Measurements from ENCODE around the gene RAPGEF3. TPM values are rescaled to one million over a fixed set of nuclear protein-coding genes. Genes with fewer than 3 reads are reported as not detected.
A peak's percentile ranks its signal among the peaks of the same experiment; 100 is the strongest.

RAPGEF3 gene
- total and polyA plus RNA-seq, 9 of the 15 experiments (the other 6 are each of a cell fraction or from before 2014, with no cell fraction given) = 0.03 to 0.78 (median 0.37) TPM; not detected in 1

GRCh38 chr12:47772738-47773061, 14.0 kb upstream of the RAPGEF3 start:
- FAIRE-seq = no peak
- H3K9me3 ChIP-seq (replicated peaks; ENCODE audit: control insufficient read depth, insufficient read depth, low read depth, low read length) = no peaks in the 10 kb centered on the region
- peak overlapping the region; percentile 92 for H2AFZ ChIP-seq (ENCODE audit: low read depth, low read length)
- TSS peak; percentile 91 for BruUV-seq (replicated peaks)
- H3K36me3 ChIP-seq (ENCODE audit: control insufficient read depth, insufficient read depth, low read length) = peaks cover 6% of the 10 kb centered on the region; the same call in 1 of the 3 replicates
- peak overlapping the region; percentile 65 to 95 for H3K9ac ChIP-seq (ENCODE audit: insufficient read depth in 1 of 2, low read depth in 2 of 2, low read length in 2 of 2)
- H4K20me1 ChIP-seq (replicated peaks; ENCODE audit: control insufficient read depth, insufficient read depth, low read length) = no peaks in the 10 kb centered on the region
- no peak for DNase-seq (ENCODE audit: extremely low read depth in 1 of 4, low spot score in 3 of 4)
- peak overlapping the region; percentile 83 for H3K4me3 ChIP-seq
- POLR2A ChIA-PET = interaction anchor here (1.0 to 1.3 kb wide), 3 partner anchors 10 to 57 kb away, joined by 3 to 8 read pairs (median 4); no protein-coding TSS in a partner anchor
- intact Hi-C loops (cut with micrococcal nuclease) = no loop called here
- in situ Hi-C loops (cut with MboI) = loop anchor here (10.0 kb wide), 1 partner anchor 58 kb away; no protein-coding TSS in a partner anchor
- H3K79me2 ChIP-seq (ENCODE audit: control insufficient read depth, insufficient read depth, low read length) = peaks cover 47% of the 10 kb centered on the region
- peak overlapping the region; percentile 76 for H3K4me2 ChIP-seq (ENCODE audit: insufficient read depth, low read length)
- peaks cover 5% of the 10 kb centered on the region for H3K9me1 ChIP-seq (ENCODE audit: control insufficient read depth, insufficient read depth, low read length)
- no peaks in the 10 kb centered on the region for H3K27me3 ChIP-seq (ENCODE audit: control insufficient read depth in 2 of 2, insufficient read depth in 2 of 2, low read length in 2 of 2)
- peaks cover 51 to 64% of the 10 kb centered on the region in 2 experiments for H3K4me1 ChIP-seq (replicated peaks in 1 of 2; ENCODE audit: control insufficient read depth in 2 of 2, insufficient read depth in 2 of 2, low read length in 2 of 2)
- ATAC-seq = no peak
- WGBS (ENCODE audit: insufficient coverage, low coverage, missing lambda C conversion rate) = 5% methylated on average over 17 of the region's 17 CpGs
- peak overlapping the region; percentile 57 for H3K27ac ChIP-seq (ENCODE audit: extremely low read depth, low read depth, low read length)
- CTCF ChIA-PET (ENCODE audit: low intra/inter-chr PET ratio) = interaction anchor here (0.6 to 2.8 kb wide), 3 partner anchors 30 to 65 kb away, joined by 3 to 17 read pairs (median 5); no protein-coding TSS in a partner anchor
- TF ChIP-seq SUPT5H (IDR thresholded peaks at IDR 0.05) (0 out of 2 replicates have a peak, but pooled peaks have one; percentile 32), NFIC (IDR thresholded peaks at IDR 0.05) (no peak), NCOA2 (IDR thresholded peaks at IDR 0.05; ENCODE audit: partially characterized antibody in 2 of 2) (no peak), GABPA (tag; conservative IDR thresholded peaks at IDR 0.05; ENCODE audit: low read depth) (0 out of 2 replicates have a peak, but pooled peaks have one; percentile 39), MAZ (CRISPR knock-in tag; conservative IDR thresholded peaks at IDR 0.05 in 1 of 2, IDR thresholded peaks at IDR 0.05 in 1 of 2) (0 out of 4 replicates have a peak, but pooled peaks of 1 of the 2 experiments have one; percentile 2), ZBTB40 (IDR thresholded peaks at IDR 0.05) (peak; percentile 54), ZBTB40 (CRISPR knock-in tag; IDR thresholded peaks at IDR 0.05) (no peak), EP400 (IDR thresholded peaks at IDR 0.05) (0 out of 2 replicates have a peak, but pooled peaks have one; percentile 12), ZNF384 (IDR thresholded peaks at IDR 0.05; ENCODE audit: low read depth, low read length) (no peak), GATAD2B (IDR thresholded peaks at IDR 0.05; ENCODE audit: borderline replicate concordance) (no peak), POLR2A (conservative IDR thresholded peaks at IDR 0.05) (peak; percentile 34; the same call in 1 of the 2 replicates), CTCF (IDR thresholded peaks at IDR 0.05 in 2 of 3, conservative IDR thresholded peaks at IDR 0.05 in 1 of 3; ENCODE audit: insufficient read depth in 2 of 3, low read depth in 1 of 3, low read length in 3 of 3) (0 out of 6 replicates have a peak, but pooled peaks of 1 of the 3 experiments have one; percentile 27)
